Measurements from ENCODE around the gene TBC1D9. TPM values are rescaled to one million over a fixed set of nuclear protein-coding genes. Genes with fewer than 3 reads are reported as not detected.
A peak's percentile ranks its signal among the peaks of the same experiment; 100 is the strongest.

TBC1D9 gene
- total RNA-seq, 4 donors from 2014 or later: 13.0 to 79.2 (median 19.1) TPM

- Histone ChIP-seq H3K4me1 (peaks cover 0 to 19% (median 10%) of the 10 kb centered on the region in 4 donors), H3K4me3 (no peak overlapping the region), H3K36me3 (no peaks in the 10 kb centered on the region), H3K27me3 (no peaks in the 10 kb centered on the region), H3K9me3 (no peaks in the 10 kb centered on the region), H3K27ac (peak overlapping the region in 2 of 4 donors; percentile 73 to 81)
- DNase-seq: peak in 1 of 3 donors; percentile 46
- no peak for TF ChIP-seq CTCF (IDR thresholded peaks at IDR 0.05)
- no peak for TF ChIP-seq POLR2A (IDR thresholded peaks at IDR 0.05)
Measured at GRCh38 chr4:140719686-140720085, 36.5 kb downstream of the TBC1D9 start.

DNA sequence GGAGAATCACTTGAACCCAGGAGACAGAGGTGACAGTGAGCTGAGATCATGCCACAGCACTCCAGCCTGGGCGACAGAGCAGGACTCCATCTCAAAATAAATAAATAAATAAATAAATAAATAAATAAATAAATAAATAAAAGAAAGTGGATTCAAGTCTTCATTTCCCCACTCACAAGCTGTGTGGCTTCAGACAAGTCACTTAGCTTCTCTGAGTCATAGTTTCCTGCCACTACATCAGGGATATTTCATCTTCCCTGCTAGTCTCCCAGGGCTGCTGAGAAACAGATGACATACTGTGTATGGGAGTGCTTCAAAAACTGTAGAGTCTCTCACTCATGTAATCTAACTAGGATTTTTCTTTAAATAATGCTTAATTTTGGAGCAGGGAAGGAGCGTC lies 37.2 kb downstream of the TBC1D9 start:
- no peak overlapping the region for H3K4me3 ChIP-seq
- peak overlapping the region in 3 of 4 donors; percentile 14 to 81 (median 73) for H3K27ac ChIP-seq
- H3K36me3 ChIP-seq: no peaks in the 10 kb centered on the region
- H3K4me1 ChIP-seq: peaks cover 0 to 19% (median 10%) of the 10 kb centered on the region in 4 donors
- no peaks in the 10 kb centered on the region for H3K9me3 ChIP-seq
- no peak for TF ChIP-seq CTCF (IDR thresholded peaks at IDR 0.05)
- no peak for TF ChIP-seq POLR2A (IDR thresholded peaks at IDR 0.05)
- no peaks in the 10 kb centered on the region for H3K27me3 ChIP-seq
- DNase-seq: no peak

DNA sequence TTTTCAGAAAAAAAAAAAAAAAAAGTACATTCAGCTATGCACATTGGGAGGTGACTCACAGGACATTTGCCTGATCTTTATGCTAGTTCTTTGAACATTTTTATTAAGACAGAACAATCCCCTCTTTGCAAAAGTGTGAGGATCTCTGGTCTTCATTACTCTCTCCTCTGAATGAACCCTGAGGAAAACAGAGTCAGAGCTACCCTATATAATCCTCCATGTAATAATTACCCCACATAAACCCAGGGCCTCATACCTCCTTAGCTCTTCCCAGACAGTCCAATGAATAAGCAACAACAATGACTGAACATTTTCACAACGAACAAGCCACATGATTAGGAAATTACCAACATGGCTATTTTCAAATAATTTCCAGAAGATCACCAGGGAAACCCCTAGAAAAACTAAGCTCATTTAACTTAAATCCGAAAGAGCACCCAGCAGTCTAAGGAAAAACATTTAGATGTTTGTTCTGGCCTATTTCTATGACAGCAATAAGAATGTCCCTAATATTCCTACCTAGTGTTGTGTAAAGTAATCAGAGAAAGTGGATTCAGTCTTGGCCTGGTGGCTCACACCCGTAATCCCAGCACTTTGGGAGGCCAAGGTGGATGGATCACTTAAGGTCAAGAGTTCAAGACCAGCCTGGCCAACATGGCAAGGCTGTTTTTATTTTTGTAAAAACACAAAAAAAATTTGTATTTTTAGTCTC lies 37.8 kb downstream of the TBC1D9 start:
- Histone ChIP-seq H3K4me1 (peaks cover 0 to 19% (median 10%) of the 10 kb centered on the region in 4 donors), H3K9me3 (no peaks in the 10 kb centered on the region), H3K27ac (peak overlapping the region in 3 of 4 donors; percentile 14 to 81 (median 23)), H3K36me3 (no peaks in the 10 kb centered on the region), H3K4me3 (no peak overlapping the region), H3K27me3 (no peaks in the 10 kb centered on the region)
- no peak for DNase-seq
- TF ChIP-seq CTCF (IDR thresholded peaks at IDR 0.05): no peak
- TF ChIP-seq POLR2A (IDR thresholded peaks at IDR 0.05): no peak

GRCh38 chr4:140717313-140717712 lies 38.9 kb downstream of the TBC1D9 start:
- Histone ChIP-seq H3K36me3 (no peaks in the 10 kb centered on the region), H3K9me3 (no peaks in the 10 kb centered on the region), H3K27me3 (no peaks in the 10 kb centered on the region), H3K4me1 (peaks cover 0 to 19% (median 10%) of the 10 kb centered on the region in 4 donors), H3K27ac (peak overlapping the region in 1 of 4 donors; percentile 55), H3K4me3 (no peak overlapping the region)
- no peak for TF ChIP-seq CTCF (IDR thresholded peaks at IDR 0.05)
- TF ChIP-seq POLR2A (IDR thresholded peaks at IDR 0.05): no peak
- DNase-seq: no peak

- Histone ChIP-seq H3K27ac (no peak overlapping the region), H3K4me1 (peaks cover 0 to 10% (median 2%) of the 10 kb centered on the region in 4 donors), H3K36me3 (no peaks in the 10 kb centered on the region), H3K27me3 (no peaks in the 10 kb centered on the region), H3K9me3 (no peaks in the 10 kb centered on the region), H3K4me3 (no peak overlapping the region)
- DNase-seq: no peak
- TF ChIP-seq POLR2A (IDR thresholded peaks at IDR 0.05): no peak
- no peak for TF ChIP-seq CTCF (IDR thresholded peaks at IDR 0.05)
Measured at GRCh38 chr4:140715119-140715518, 41.1 kb downstream of the TBC1D9 start.
